Measurements from ENCODE around the gene CCDC188. TPM values are rescaled to one million over a fixed set of nuclear protein-coding genes. Genes with fewer than 3 reads are reported as not detected.

CCDC188 gene
- total RNA-seq, 1 experiment from 2014 or later: not detected

GRCh38 chr22:20173246-20173645 is 22.4 kb upstream of the CCDC188 start:
- DNase-seq (ENCODE audit: low spot score): no peak
- Histone ChIP-seq H3K27ac (ENCODE audit: low read depth, low read length, poor library complexity, severe bottlenecking) (no peak overlapping the region), H3K4me1 (ENCODE audit: insufficient read depth, low read length, poor library complexity, severe bottlenecking) (no peaks in the 10 kb centered on the region), H3K27me3 (replicated peaks; ENCODE audit: insufficient read depth, low read depth, low read length, poor library complexity) (no peaks in the 10 kb centered on the region), H3K9me3 (ENCODE audit: low read depth, low read length, poor library complexity, severe bottlenecking) (no peaks in the 10 kb centered on the region), H3K36me3 (ENCODE audit: insufficient read depth, low read length, poor library complexity, severe bottlenecking) (no peaks in the 10 kb centered on the region), H3K4me3 (ENCODE audit: low read depth, low read length, poor library complexity, severe bottlenecking) (no peak overlapping the region)
- no TSS peak for BruUV-seq (replicated peaks)
- intact Hi-C loops (cut with micrococcal nuclease; ENCODE audit: unreplicated experiment): no loop called here
- ChIA-PET POLR2A (ENCODE audit: low non-redundant PET) (no interaction called here), CTCF (no interaction called here)
- TF ChIP-seq CTCF (conservative IDR thresholded peaks at IDR 0.05; ENCODE audit: low read depth, low read length) (no peak), EZH2 (IDR thresholded peaks at IDR 0.05; ENCODE audit: borderline replicate concordance, low read depth, low read length, poor library complexity, severe bottlenecking) (no peak)

GRCh38 chr22:20172141-20172613 is 21.3 kb upstream of the CCDC188 start:
- no peak for TF ChIP-seq CTCF (conservative IDR thresholded peaks at IDR 0.05; ENCODE audit: low read depth, low read length)
- intact Hi-C loops (cut with micrococcal nuclease; ENCODE audit: unreplicated experiment): no loop called here

GRCh38 chr22:20171288-20172140 is 20.7 kb upstream of the CCDC188 start:
- ChIA-PET POLR2A (ENCODE audit: low non-redundant PET) (no interaction called here), CTCF (no interaction called here)
- no peaks in the 10 kb centered on the region for H3K27me3 ChIP-seq (replicated peaks; ENCODE audit: insufficient read depth, low read depth, low read length, poor library complexity)
- H3K27ac ChIP-seq (ENCODE audit: low read depth, low read length, poor library complexity, severe bottlenecking): no peak overlapping the region
- no TSS peak for BruUV-seq (replicated peaks)
- H3K4me1 ChIP-seq (ENCODE audit: insufficient read depth, low read length, poor library complexity, severe bottlenecking): no peaks in the 10 kb centered on the region
- H3K9me3 ChIP-seq (ENCODE audit: low read depth, low read length, poor library complexity, severe bottlenecking): no peaks in the 10 kb centered on the region
- H3K4me3 ChIP-seq (ENCODE audit: low read depth, low read length, poor library complexity, severe bottlenecking): no peak overlapping the region
- intact Hi-C loops (cut with micrococcal nuclease; ENCODE audit: unreplicated experiment): no loop called here
- TF ChIP-seq EZH2 (IDR thresholded peaks at IDR 0.05; ENCODE audit: borderline replicate concordance, low read depth, low read length, poor library complexity, severe bottlenecking) (no peak), CTCF (conservative IDR thresholded peaks at IDR 0.05; ENCODE audit: low read depth, low read length) (no peak)
- no peak for DNase-seq (ENCODE audit: low spot score)
- no peaks in the 10 kb centered on the region for H3K36me3 ChIP-seq (ENCODE audit: insufficient read depth, low read length, poor library complexity, severe bottlenecking)

More at GRCh38 chr22:20172141-20172613, 21.3 kb upstream of the CCDC188 start:
- H3K4me3 ChIP-seq (ENCODE audit: low read depth, low read length, poor library complexity, severe bottlenecking): no peak overlapping the region
- no peaks in the 10 kb centered on the region for H3K4me1 ChIP-seq (ENCODE audit: insufficient read depth, low read length, poor library complexity, severe bottlenecking)
- CTCF ChIA-PET: no interaction called here
- H3K27me3 ChIP-seq (replicated peaks; ENCODE audit: insufficient read depth, low read depth, low read length, poor library complexity): no peaks in the 10 kb centered on the region
- no peak for DNase-seq (ENCODE audit: low spot score)
- POLR2A ChIA-PET (ENCODE audit: low non-redundant PET): no interaction called here
- no peaks in the 10 kb centered on the region for H3K36me3 ChIP-seq (ENCODE audit: insufficient read depth, low read length, poor library complexity, severe bottlenecking)
- BruUV-seq (replicated peaks): no TSS peak
- no peak overlapping the region for H3K27ac ChIP-seq (ENCODE audit: low read depth, low read length, poor library complexity, severe bottlenecking)
- no peaks in the 10 kb centered on the region for H3K9me3 ChIP-seq (ENCODE audit: low read depth, low read length, poor library complexity, severe bottlenecking)

Measured in A673 (cell line).